ENCODE data around the gene SEPHS1. TPM values are rescaled to one million over a fixed set of nuclear protein-coding genes. Genes with fewer than 3 reads are reported as not detected.

SEPHS1 gene
- total and polyA plus RNA-seq, 2 donors (not counting 3 experiments of a cell fraction or from before 2014, with no cell fraction given): 40.6 to 55.4 TPM

DNA sequence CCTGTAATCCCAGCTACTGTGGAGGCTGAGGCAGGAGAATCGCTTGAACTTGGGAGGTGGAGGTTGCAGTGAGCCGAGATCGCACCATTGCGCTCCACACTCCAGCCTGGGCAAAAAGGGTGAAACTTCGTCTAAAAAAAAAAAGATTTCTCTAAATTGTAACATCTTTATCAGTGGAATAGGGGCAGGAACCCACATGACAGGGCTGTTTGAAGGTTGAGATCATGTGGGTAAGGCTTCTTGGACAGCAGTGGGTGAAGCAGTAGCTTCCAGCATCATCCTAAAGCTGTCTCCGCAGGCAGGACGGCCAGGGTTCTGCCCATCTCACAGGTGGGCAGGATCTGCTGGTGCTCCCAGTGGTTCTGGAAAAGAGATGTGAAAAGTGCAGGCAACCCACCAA is 37.9 kb upstream of the SEPHS1 start:
- ChIA-PET POLR2A (interaction anchor here (0.7 kb wide), 1 partner anchor 46 kb away, joined by 3 read pairs; no protein-coding TSS in a partner anchor), CTCF (interaction anchor here (1.9 kb wide), 1 partner anchor 14 kb away, joined by 7 read pairs; no protein-coding TSS in a partner anchor)
- Histone ChIP-seq H3K9me3 (replicated peaks; ENCODE audit: control insufficient read depth, insufficient read depth, low read length) (no peaks in the 10 kb centered on the region), H4K20me1 (replicated peaks; ENCODE audit: control insufficient read depth, extremely low read depth, insufficient read depth, low read length) (no peaks in the 10 kb centered on the region), H3K4me1 (ENCODE audit: control insufficient read depth, extremely low read depth, insufficient read depth, low read length) (peaks cover 8% of the 10 kb centered on the region), H3K9ac (replicated peaks; ENCODE audit: extremely low read depth, insufficient read depth, low read length) (no peak overlapping the region), H3K4me2 (ENCODE audit: insufficient read depth, low read length) (no peak overlapping the region), H3K9me1 (replicated peaks; ENCODE audit: control insufficient read depth, extremely low read depth, insufficient read depth, low read length) (no peaks in the 10 kb centered on the region), H3K79me2 (ENCODE audit: control insufficient read depth, insufficient read depth, low read length) (no peaks in the 10 kb centered on the region), H3K27ac (ENCODE audit: insufficient read depth, low read depth, low read length) (no peak overlapping the region), H3K36me3 (ENCODE audit: control insufficient read depth in 2 of 2, extremely low read depth in 1 of 2, insufficient read depth in 2 of 2, low read length in 2 of 2) (no peaks in the 10 kb centered on the region), H3K4me3 (replicated peaks in 1 of 3; ENCODE audit: insufficient read depth in 1 of 3, low read depth in 1 of 3, low read length in 3 of 3) (no peak overlapping the region), H3K27me3 (ENCODE audit: control insufficient read depth in 2 of 2, insufficient read depth in 2 of 2, low read length in 2 of 2) (peaks cover 50 to 51% of the 10 kb centered on the region in 2 experiments), H2AFZ (ENCODE audit: low read depth, low read length) (no peak overlapping the region)
- TF ChIP-seq EZH2 (IDR thresholded peaks at IDR 0.05; ENCODE audit: borderline replicate concordance, low read depth, low read length, severe bottlenecking): no peak
- TF ChIP-seq, protein P1, sequence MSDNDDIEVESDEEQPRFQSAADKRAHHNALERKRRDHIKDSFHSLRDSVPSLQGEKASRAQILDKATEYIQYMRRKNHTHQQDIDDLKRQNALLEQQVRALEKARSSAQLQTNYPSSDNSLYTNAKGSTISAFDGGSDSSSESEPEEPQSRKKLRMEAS (IDR thresholded peaks at IDR 0.05; ENCODE audit: insufficient read depth, insufficient read length): no peak
- no peak for TF ChIP-seq JUN (IDR thresholded peaks at IDR 0.05; ENCODE audit: borderline replicate concordance, insufficient read depth, insufficient read length, low read depth)
- no peak for TF ChIP-seq MYC (IDR thresholded peaks at IDR 0.05; ENCODE audit: low read depth, low read length)
- TF ChIP-seq POLR2A (IDR thresholded peaks at IDR 0.05; ENCODE audit: low read depth, low read length): no peak
- no peak for TF ChIP-seq POLR2AphosphoS5 (IDR thresholded peaks at IDR 0.05; ENCODE audit: insufficient read depth, low read depth, low read length)
- TF ChIP-seq, protein P2, sequence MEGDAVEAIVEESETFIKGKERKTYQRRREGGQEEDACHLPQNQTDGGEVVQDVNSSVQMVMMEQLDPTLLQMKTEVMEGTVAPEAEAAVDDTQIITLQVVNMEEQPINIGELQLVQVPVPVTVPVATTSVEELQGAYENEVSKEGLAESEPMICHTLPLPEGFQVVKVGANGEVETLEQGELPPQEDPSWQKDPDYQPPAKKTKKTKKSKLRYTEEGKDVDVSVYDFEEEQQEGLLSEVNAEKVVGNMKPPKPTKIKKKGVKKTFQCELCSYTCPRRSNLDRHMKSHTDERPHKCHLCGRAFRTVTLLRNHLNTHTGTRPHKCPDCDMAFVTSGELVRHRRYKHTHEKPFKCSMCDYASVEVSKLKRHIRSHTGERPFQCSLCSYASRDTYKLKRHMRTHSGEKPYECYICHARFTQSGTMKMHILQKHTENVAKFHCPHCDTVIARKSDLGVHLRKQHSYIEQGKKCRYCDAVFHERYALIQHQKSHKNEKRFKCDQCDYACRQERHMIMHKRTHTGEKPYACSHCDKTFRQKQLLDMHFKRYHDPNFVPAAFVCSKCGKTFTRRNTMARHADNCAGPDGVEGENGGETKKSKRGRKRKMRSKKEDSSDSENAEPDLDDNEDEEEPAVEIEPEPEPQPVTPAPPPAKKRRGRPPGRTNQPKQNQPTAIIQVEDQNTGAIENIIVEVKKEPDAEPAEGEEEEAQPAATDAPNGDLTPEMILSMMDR (IDR thresholded peaks at IDR 0.05; ENCODE audit: extremely low read depth in 1 of 2, insufficient read depth in 1 of 2, low read depth in 1 of 2, low read length in 2 of 2): no peak
- TF ChIP-seq FOS (IDR thresholded peaks at IDR 0.05; ENCODE audit: borderline replicate concordance, insufficient read depth, low read length): no peak
- TF ChIP-seq GATA2 (IDR thresholded peaks at IDR 0.05; ENCODE audit: insufficient read depth, insufficient read length, low read depth, low read length): no peak
- dilution Hi-C loops (cut with MboI; ENCODE audit: extremely low pct_ligation_motif_present, low sequenced_read_pairs): no loop called here
- FAIRE-seq: no peak
- BruUV-seq (replicated peaks): no TSS peak
- no peak for DNase-seq (ENCODE audit: low read depth, low spot score)
- intact Hi-C loops (cut with micrococcal nuclease): no loop called here

Data from endothelial cell of umbilical vein (primary cell).